Tibial nerve (tissue), 4 donors: ENCODE results near the gene FAM83D. TPM values are rescaled to one million over a fixed set of nuclear protein-coding genes. Genes with fewer than 3 reads are reported as not detected.

Experiments
- DNase-seq, 2 donors: peaks; one replicate each; pipeline ENCODE4 v3.0.0-alpha.2; 2019; ENCODE audit warnings: low spot score in 2 of 2
- H3K27ac ChIP-seq, 4 donors: fragments of 200-600 bp; sonication (generic) in 3 of 4; one replicate each; pipeline ENCODE4 v1.5.1; 2017 to 2019; ENCODE audit warnings: mild to moderate bottlenecking in 1 of 4
- H3K27me3 ChIP-seq, 2 donors: fragments of 200-600 bp; sonication (generic) in 1 of 2; one replicate each; pipeline versions ENCODE4 v1.5.1 to v1.6.0; 2017 to 2019
- H3K36me3 ChIP-seq, 3 donors: fragments of 200-600 bp; sonication (generic); one replicate each; pipeline ENCODE4 v1.5.1; 2018 to 2019
- H3K4me1 ChIP-seq, 4 donors: fragments of 200-600 bp; sonication (generic) in 3 of 4; one replicate each; pipeline ENCODE4 v1.5.1; 2017 to 2019
- H3K4me3 ChIP-seq, 4 donors: fragments of 200-600 bp; sonication (generic) in 3 of 4; one replicate each; pipeline ENCODE4 v1.5.1; 2017 to 2019; ENCODE audit warnings: mild to moderate bottlenecking in 1 of 4, moderate library complexity in 1 of 4
- H3K9me3 ChIP-seq, 4 donors: fragments of 200-600 bp; sonication (generic) in 3 of 4; one replicate each; pipeline ENCODE4 v1.5.1; 2017 to 2019
- CTCF ChIP-seq, 5 experiments: fragments of 200-600 bp in 3 of 5; fragments of 450-650 bp in 2 of 5; sonication (generic) in 3 of 5; IDR thresholded peaks; one replicate each; pipeline ENCODE4 v1.5.1; 2016 to 2019; ENCODE audit warnings: antibody characterized with exemption in 5 of 5, mild to moderate bottlenecking in 3 of 5, moderate library complexity in 2 of 5
- EP300 ChIP-seq, 2 donors: sonication (generic); formaldehyde crosslinking; IDR thresholded peaks; one replicate each; pipeline ENCODE4 v1.6.1; 2017; ENCODE audit warnings: antibody characterized with exemption in 2 of 2, mild to moderate bottlenecking in 1 of 2
- POLR2A ChIP-seq, 2 donors: fragments of 450-650 bp; IDR thresholded peaks; one replicate each; pipeline ENCODE4 v1.6.1; 2017; ENCODE audit warnings: antibody characterized with exemption in 2 of 2, mild to moderate bottlenecking in 2 of 2, moderate library complexity in 2 of 2
- WGBS, 2 donors: methylation state at CpG; one replicate each; pipeline ENCODE4 v1.1.5; 2018; 5-methylcytosine and 5-hydroxymethylcytosine counted together
- small RNA-seq: library from RNA; depleted of rRNA; stranded (forward); fragments of <200 nt; gene quantifications from one replicate; pipeline ENCODE3, GENCODE V24; 2016
- total RNA-seq, 4 donors: library from RNA; depleted of rRNA; stranded (reverse); fragments of >200 nt; gene quantifications; one replicate each; pipeline ENCODE4 v1.1.0, GENCODE V29; 2016

FAM83D gene
- total RNA-seq, 4 donors from 2014 or later = 0.42 to 0.90 TPM; not detected in 2

GRCh38 chr20:38997622-38998021 is 71.4 kb downstream of the FAM83D start:
- H3K9me3 ChIP-seq = no peaks in the 10 kb centered on the region
- H3K36me3 ChIP-seq = peaks cover 0 to 95% (median 0%) of the 10 kb centered on the region in 3 donors
- TF ChIP-seq POLR2A (IDR thresholded peaks at IDR 0.05) (no peak), CTCF (IDR thresholded peaks at IDR 0.05) (no peak), EP300 (IDR thresholded peaks at IDR 0.05) (no peak)
- 65 to 82% methylated on average over 8 of the region's 8 CpGs for WGBS, 2 donors
- no peaks in the 10 kb centered on the region for H3K4me1 ChIP-seq
- no peak for DNase-seq
- H3K4me3 ChIP-seq = no peak overlapping the region
- H3K27me3 ChIP-seq = no peaks in the 10 kb centered on the region
- H3K27ac ChIP-seq = no peak overlapping the region

- peaks cover 0 to 96% (median 0%) of the 10 kb centered on the region in 3 donors for H3K36me3 ChIP-seq
- H3K4me3 ChIP-seq = no peak overlapping the region
- no peak for DNase-seq
- 94 to 96% methylated on average over 3 of the region's 3 CpGs for WGBS, 2 donors
- H3K27me3 ChIP-seq = no peaks in the 10 kb centered on the region
- no peak for TF ChIP-seq POLR2A (IDR thresholded peaks at IDR 0.05)
- no peak for TF ChIP-seq EP300 (IDR thresholded peaks at IDR 0.05)
- TF ChIP-seq CTCF (IDR thresholded peaks at IDR 0.05) = no peak
- no peaks in the 10 kb centered on the region for H3K4me1 ChIP-seq
- no peaks in the 10 kb centered on the region for H3K9me3 ChIP-seq
- no peak overlapping the region for H3K27ac ChIP-seq
These were observed 73.0 kb downstream of the FAM83D start for GRCh38 chr20:38999217-38999616.

GRCh38 chr20:38999965-39000910 is 74.0 kb downstream of the FAM83D start:
- DNase-seq = no peak
- Histone ChIP-seq H3K27ac (no peak overlapping the region), H3K27me3 (no peaks in the 10 kb centered on the region), H3K36me3 (peaks cover 0 to 99% (median 0%) of the 10 kb centered on the region in 3 donors), H3K4me1 (no peaks in the 10 kb centered on the region), H3K9me3 (no peaks in the 10 kb centered on the region), H3K4me3 (no peak overlapping the region)
- TF ChIP-seq EP300 (IDR thresholded peaks at IDR 0.05) = no peak
- no peak for TF ChIP-seq POLR2A (IDR thresholded peaks at IDR 0.05)
- TF ChIP-seq CTCF (IDR thresholded peaks at IDR 0.05) = no peak
- 87 to 90% methylated on average over 6 of the region's 6 CpGs for WGBS, 2 donors

Small RNA genes within 50 kb of the gene (small RNA-seq; reads per million reads assigned to genes)
- gene AL023803.1 = not detected

Other genes starting within 250 kb of the FAM83D start
- gene SLC32A1, start 201.9 kb upstream of the FAM83D start, total RNA-seq = not detected
- gene ACTR5, start 178.0 kb upstream of the FAM83D start, total RNA-seq = 10 to 100 TPM; 14.7 to 19.0 (median 18.6) TPM
- 1 to 10 TPM; 2.1 to 5.7 (median 4.6) TPM for gene PPP1R16B, start 120.7 kb upstream of the FAM83D start, total RNA-seq
- gene DHX35, start 35.9 kb downstream of the FAM83D start, total RNA-seq = 10 to 100 TPM; 14.9 to 24.0 (median 15.9) TPM